AG04449 (cell line): Measurements from ENCODE around the gene FAM193B.
A peak's percentile ranks its signal among the peaks of the same experiment; 100 is the strongest.

Experiments
- CTCF ChIA-PET: fragments of 350-600 bp; formaldehyde crosslinking; extraction: SDS; loops from one replicate; lab custom pipeline; 2021; ENCODE audit warnings: antibody characterized with exemption; lab: Yijun Ruan, JAX
- POLR2A ChIA-PET: fragments of 400-600, 350-600 bp; formaldehyde crosslinking; extraction: SDS; loops from one replicate; lab custom pipeline; 2020; ENCODE audit warnings: antibody characterized with exemption, inconsistent platforms; lab: Yijun Ruan, JAX
- DNase-seq: peaks from one replicate; pipeline ENCODE4 v3.0.0-alpha.2; 2010; ENCODE audit warnings: low read depth, low spot score
- H3K4me3 ChIP-seq: 2 replicates; pipeline ENCODE4 v1.5.1; 2011; ENCODE audit warnings: low read depth, mild to moderate bottlenecking, control low read depth, low read length
- CTCF ChIP-seq: IDR thresholded peaks from one replicate; pipeline ENCODE4 v1.5.1; 2011; ENCODE audit warnings: mild to moderate bottlenecking, moderate library complexity, low read length, control low read depth, inconsistent platforms; ENCODE audit not compliant: insufficient read depth; ENCODE audit errors: missing control alignments

Gene FAM193B

GRCh38 chr5:177595026-177595585, 40.7 kb upstream of the FAM193B start:
- POLR2A ChIA-PET: interaction anchor here (1.3 kb wide), 1 partner anchor 99 kb away, joined by 3 read pairs; no protein-coding TSS in a partner anchor

GRCh38 chr5:177594071-177594470, 39.7 kb upstream of the FAM193B start:
- no peak for TF ChIP-seq CTCF
- CTCF ChIA-PET: interaction anchor here (0.9 to 2.8 kb wide), 3 partner anchors 14 to 93 kb away, joined by 3 to 16 read pairs (median 5); partner anchors contain the start of gene DDX41
- POLR2A ChIA-PET: no interaction called here
- no peak for DNase-seq
- no peak overlapping the region for H3K4me3 ChIP-seq

More at GRCh38 chr5:177595026-177595585, 40.7 kb upstream of the FAM193B start:
- H3K4me3 ChIP-seq: no peak overlapping the region
- TF ChIP-seq CTCF: no peak
- no peak for DNase-seq
- CTCF ChIA-PET: interaction anchor here (0.9 to 1.7 kb wide), 2 partner anchors 78 to 94 kb away, joined by 3 to 5 read pairs; partner anchors contain the start of gene DDX41

- POLR2A ChIA-PET: interaction anchor here (1.2 to 2.0 kb wide), 3 partner anchors 14 to 98 kb away, joined by 3 to 10 read pairs (median 4); no protein-coding TSS in a partner anchor
- no peak for DNase-seq
- CTCF ChIA-PET: interaction anchor here (0.6 to 2.8 kb wide), 2 partner anchors 15 to 522 kb away, joined by 3 to 16 read pairs; no protein-coding TSS in a partner anchor
- TF ChIP-seq CTCF: no peak
- H3K4me3 ChIP-seq: peak overlapping the region; percentile 98
Measured at GRCh38 chr5:177593511-177593910, 39.1 kb upstream of the FAM193B start.

GRCh38 chr5:177592905-177593304, 38.5 kb upstream of the FAM193B start:
- no peak for DNase-seq
- ChIA-PET CTCF (interaction anchor here (0.6 to 2.8 kb wide), 5 partner anchors 15 to 521 kb away, joined by 3 to 16 read pairs (median 3); no protein-coding TSS in a partner anchor), POLR2A (interaction anchor here (0.7 to 2.0 kb wide), 6 partner anchors 8 to 98 kb away, joined by 3 to 10 read pairs (median 4); no protein-coding TSS in a partner anchor)
- H3K4me3 ChIP-seq: peak overlapping the region; percentile 98
- TF ChIP-seq CTCF: no peak

DNA sequence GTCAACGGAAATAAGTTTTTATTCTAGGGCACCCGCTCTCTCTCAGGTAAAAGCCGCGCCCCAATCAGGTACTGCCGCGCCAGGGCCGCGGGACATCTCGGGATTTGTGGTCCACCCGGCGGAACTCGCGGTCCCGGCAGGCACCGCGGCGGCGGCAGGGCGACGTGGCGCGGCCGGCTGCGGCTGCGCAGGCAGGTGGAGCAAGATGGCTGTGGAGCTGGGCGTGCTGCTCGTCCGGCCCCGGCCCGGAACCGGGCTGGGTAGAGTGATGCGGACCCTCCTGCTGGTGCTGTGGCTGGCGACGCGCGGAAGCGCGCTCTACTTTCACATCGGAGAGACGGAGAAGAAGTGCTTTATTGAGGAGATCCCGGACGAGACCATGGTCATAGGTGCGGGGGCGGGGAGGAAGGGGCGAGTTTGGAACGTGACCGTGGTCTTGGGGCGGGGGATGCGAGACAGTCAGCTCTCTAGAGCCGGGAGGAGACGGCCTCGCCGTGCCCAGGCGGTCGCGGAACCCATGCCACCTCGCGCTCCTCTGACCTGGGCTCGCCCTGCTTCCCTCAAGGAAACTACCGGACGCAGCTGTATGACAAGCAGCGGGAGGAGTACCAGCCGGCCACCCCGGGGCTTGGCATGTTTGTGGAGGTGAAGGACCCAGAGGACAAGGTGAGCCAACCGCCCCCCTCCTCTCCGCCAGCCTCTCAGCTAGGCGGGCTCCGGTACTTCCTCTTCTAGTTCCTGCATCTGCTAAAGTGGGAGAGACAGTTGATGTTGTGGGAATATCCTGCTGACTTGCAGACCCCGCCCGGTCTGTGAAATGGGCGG, 37.9 kb upstream of the FAM193B start, which contains the start of gene TMED9:
Gene TMED9, plus strand, starts transcription at position 194 of the 825 bp plus-strand sequence. Its CDS starts 12 bp downstream, at position 206.
- no peak for DNase-seq
- TF ChIP-seq CTCF: no peak
- CTCF ChIA-PET: interaction anchor here (0.8 to 2.8 kb wide), 5 partner anchors 16 to 202 kb away, joined by 3 to 16 read pairs (median 3); no protein-coding TSS in a partner anchor

More for the DNA sequence above, 37.9 kb upstream of the FAM193B start, which contains the start of gene TMED9:
- POLR2A ChIA-PET: interaction anchor here (0.6 to 2.0 kb wide), 7 partner anchors 8 to 97 kb away, joined by 3 to 10 read pairs (median 4); no protein-coding TSS in a partner anchor
- peak within 1 kb of the TSS; percentile 98 for H3K4me3 ChIP-seq
